Mesenchymal stem cell (in vitro differentiated cells and primary cell): Measurements from ENCODE around the gene TMEM150A.

Experiments
- DNase-seq: peaks from one replicate; pipeline ENCODE4 v3.0.0-alpha.2; 2013
- H2AFZ ChIP-seq: one replicate; pipeline ENCODE4 v1.6.1; 2013; ENCODE audit warnings: low read depth, mild to moderate bottlenecking, control low read depth, inconsistent platforms, low read length, moderate library complexity
- H2AK5ac ChIP-seq: 2 replicates; pipeline ENCODE4 v1.6.1; 2013; ENCODE audit warnings: low read length, moderate library complexity, mild to moderate bottlenecking, inconsistent platforms; ENCODE audit not compliant: severe bottlenecking
- H2BK120ac ChIP-seq: one replicate; pipeline ENCODE4 v1.6.1; 2013; ENCODE audit warnings: low read depth, mild to moderate bottlenecking, inconsistent platforms, low read length, moderate library complexity
- H2BK12ac ChIP-seq, 2 experiments: one replicate each; pipeline ENCODE4 v1.6.1; 2013; ENCODE audit warnings: inconsistent platforms in 2 of 2, low read length in 2 of 2, mild to moderate bottlenecking in 2 of 2, moderate library complexity in 2 of 2, control low read depth in 1 of 2
- H2BK15ac ChIP-seq: one replicate; pipeline ENCODE4 v1.6.1; 2013; ENCODE audit warnings: mild to moderate bottlenecking, low read depth, inconsistent platforms; ENCODE audit not compliant: poor library complexity, severe bottlenecking
- H2BK5ac ChIP-seq: 2 replicates; pipeline ENCODE4 v1.6.1; 2013; ENCODE audit warnings: low read depth, mild to moderate bottlenecking, low read length, control low read depth, inconsistent platforms; ENCODE audit not compliant: poor library complexity, severe bottlenecking
- H3K14ac ChIP-seq, 2 experiments: one replicate each; pipeline ENCODE4 v1.6.1; 2013; ENCODE audit warnings: inconsistent platforms in 2 of 2, low read length in 2 of 2, control low read depth in 1 of 2, mild to moderate bottlenecking in 1 of 2, moderate library complexity in 1 of 2
- H3K18ac ChIP-seq, 2 experiments: one replicate each; pipeline ENCODE4 v1.6.1; 2013; ENCODE audit warnings: inconsistent platforms in 2 of 2, low read length in 2 of 2, control low read depth in 1 of 2, low read depth in 1 of 2, mild to moderate bottlenecking in 1 of 2
- H3K23ac ChIP-seq, 2 experiments: one replicate each; pipeline ENCODE4 v1.6.1; 2013; ENCODE audit warnings: inconsistent platforms in 2 of 2, low read length in 2 of 2, mild to moderate bottlenecking in 2 of 2, moderate library complexity in 2 of 2, control low read depth in 1 of 2
- H3K27ac ChIP-seq: 2 replicates; pipeline ENCODE4 v1.5.1; 2013; ENCODE audit warnings: mild to moderate bottlenecking, moderate library complexity, low read length, control low read depth, inconsistent platforms; ENCODE audit not compliant: poor library complexity, severe bottlenecking
- H3K27me3 ChIP-seq, 2 experiments: 2 replicates each; pipeline versions ENCODE4 v1.6.1 to v1.7.0; 2013; ENCODE audit warnings: low read length in 2 of 2, mild to moderate bottlenecking in 2 of 2, moderate library complexity in 2 of 2, control low read depth in 1 of 2, inconsistent platforms in 1 of 2; ENCODE audit not compliant: control insufficient read depth in 1 of 2, insufficient read depth in 1 of 2
- H3K36me3 ChIP-seq, 2 experiments: 2 replicates each; pipeline versions ENCODE4 v1.6.1 to v1.7.0; 2013; ENCODE audit warnings: low read length in 2 of 2, control low read depth in 1 of 2, inconsistent platforms in 1 of 2, low read depth in 1 of 2, mild to moderate bottlenecking in 1 of 2; ENCODE audit not compliant: insufficient read depth in 2 of 2, control insufficient read depth in 1 of 2
- H3K4ac ChIP-seq, 2 experiments: one replicate each; pipeline ENCODE4 v1.6.1; 2013; ENCODE audit warnings: inconsistent platforms in 2 of 2, low read length in 2 of 2, mild to moderate bottlenecking in 2 of 2, moderate library complexity in 2 of 2, control low read depth in 1 of 2, low read depth in 1 of 2
- H3K4me1 ChIP-seq: 2 replicates; pipeline ENCODE4 v1.6.1; 2013; ENCODE audit warnings: low read depth, low read length, control low read depth; ENCODE audit not compliant: control insufficient read depth, insufficient read depth
- H3K4me2 ChIP-seq: 2 replicates; pipeline ENCODE4 v1.6.1; 2013; ENCODE audit warnings: low read length, mild to moderate bottlenecking, inconsistent platforms; ENCODE audit not compliant: poor library complexity, severe bottlenecking
- H3K4me3 ChIP-seq, 2 experiments: 2 replicates each; pipeline versions ENCODE4 v1.5.1 to v1.7.0; 2013; ENCODE audit warnings: low read length in 2 of 2, mild to moderate bottlenecking in 2 of 2, control low read depth in 1 of 2, low read depth in 1 of 2; ENCODE audit not compliant: insufficient read depth in 1 of 2
- H3K79me1 ChIP-seq: replicated peaks from 2 replicates; pipeline ENCODE4 v1.6.1; 2013; ENCODE audit warnings: mild to moderate bottlenecking, control low read depth, low read length, inconsistent platforms; ENCODE audit not compliant: poor library complexity, severe bottlenecking
- H3K9ac ChIP-seq: 2 replicates; pipeline ENCODE4 v1.7.0; 2013; ENCODE audit warnings: mild to moderate bottlenecking, low read length, moderate library complexity
- H3K9me3 ChIP-seq: 2 replicates; pipeline ENCODE4 v1.7.0; 2013; ENCODE audit warnings: mild to moderate bottlenecking, low read length; ENCODE audit not compliant: control insufficient read depth
- H4K8ac ChIP-seq: one replicate; pipeline ENCODE4 v1.6.1; 2013; ENCODE audit warnings: inconsistent platforms, mild to moderate bottlenecking, low read length, moderate library complexity
- H4K91ac ChIP-seq: one replicate; pipeline ENCODE4 v1.6.1; 2013; ENCODE audit warnings: mild to moderate bottlenecking, low read length, inconsistent platforms
- WGBS: methylation state at CpG from one replicate; pipeline ENCODE4 v1.1.7; 2013; ENCODE audit warnings: mixed read lengths; 5-methylcytosine and 5-hydroxymethylcytosine counted together

TMEM150A gene

GRCh38 chr2:85577063-85577385 is 25.5 kb downstream of the TMEM150A start:
- Histone ChIP-seq H3K27ac (peak overlapping the region; percentile 77), H3K14ac (no peak overlapping the region), H3K4me2 (no peak overlapping the region), H2AFZ (no peak overlapping the region), H2BK15ac (no peak overlapping the region), H3K27me3 (peaks cover 0 to 6% of the 10 kb centered on the region in 2 experiments), H4K8ac (no peak overlapping the region), H2BK120ac (no peak overlapping the region), H2BK12ac (no peak overlapping the region), H2AK5ac (no peak overlapping the region), H2BK5ac (no peak overlapping the region), H3K23ac (no peak overlapping the region), H4K91ac (no peak overlapping the region), H3K18ac (no peak overlapping the region), H3K9ac (no peak overlapping the region), H3K4ac (no peak overlapping the region), H3K4me3 (no peak overlapping the region), H3K79me1 (peaks cover 6% of the 10 kb centered on the region), H3K36me3 (peaks cover 0 to 5% of the 10 kb centered on the region in 2 experiments), H3K4me1 (peaks cover 16% of the 10 kb centered on the region), H3K9me3 (no peaks in the 10 kb centered on the region)
- no peak for DNase-seq
- WGBS: 52% methylated on average over 3 of the region's 3 CpGs

- no peaks in the 10 kb centered on the region for H3K9me3 ChIP-seq
- no peak overlapping the region for H3K9ac ChIP-seq
- H2BK12ac ChIP-seq: no peak overlapping the region
- no peak overlapping the region for H3K18ac ChIP-seq
- H3K23ac ChIP-seq: no peak overlapping the region
- H3K4ac ChIP-seq: no peak overlapping the region
- peaks cover 6 to 9% of the 10 kb centered on the region in 2 experiments for H3K27me3 ChIP-seq
- H2BK5ac ChIP-seq: no peak overlapping the region
- no peak overlapping the region for H3K14ac ChIP-seq
- H3K4me2 ChIP-seq: no peak overlapping the region
- no peak overlapping the region for H2BK120ac ChIP-seq
- no peak overlapping the region for H4K8ac ChIP-seq
- H2BK15ac ChIP-seq: no peak overlapping the region
- no peak for DNase-seq
- no peak overlapping the region for H3K4me3 ChIP-seq
- H2AFZ ChIP-seq: no peak overlapping the region
- H4K91ac ChIP-seq: no peak overlapping the region
- no peak overlapping the region for H3K27ac ChIP-seq
- no peaks in the 10 kb centered on the region for H3K36me3 ChIP-seq
- no peak overlapping the region for H2AK5ac ChIP-seq
- H3K79me1 ChIP-seq: peaks cover 3% of the 10 kb centered on the region
- WGBS: 100% methylated on average over 1 of the region's 8 CpGs
- peaks cover 16% of the 10 kb centered on the region for H3K4me1 ChIP-seq
Observed at GRCh38 chr2:85575739-85576138, 26.8 kb downstream of the TMEM150A start.

GRCh38 chr2:85566265-85566664 is 36.2 kb downstream of the TMEM150A start:
- WGBS: 90% methylated on average over 4 of the region's 4 CpGs
- DNase-seq: no peak
- no peak overlapping the region for H3K4me2 ChIP-seq
- no peaks in the 10 kb centered on the region for H3K9me3 ChIP-seq
- peaks cover 1% of the 10 kb centered on the region for H3K4me1 ChIP-seq
- H3K36me3 ChIP-seq: no peaks in the 10 kb centered on the region
- no peak overlapping the region for H4K91ac ChIP-seq
- no peak overlapping the region for H3K18ac ChIP-seq
- H3K4me3 ChIP-seq: no peak overlapping the region
- H3K27me3 ChIP-seq: peaks cover 0 to 7% of the 10 kb centered on the region in 2 experiments
- no peak overlapping the region for H4K8ac ChIP-seq
- H3K23ac ChIP-seq: no peak overlapping the region
- H3K14ac ChIP-seq: no peak overlapping the region
- no peak overlapping the region for H2BK15ac ChIP-seq
- H3K9ac ChIP-seq: no peak overlapping the region
- no peak overlapping the region for H3K4ac ChIP-seq
- no peaks in the 10 kb centered on the region for H3K79me1 ChIP-seq
- no peak overlapping the region for H2BK12ac ChIP-seq
- H2BK5ac ChIP-seq: no peak overlapping the region
- no peak overlapping the region for H3K27ac ChIP-seq
- H2BK120ac ChIP-seq: no peak overlapping the region
- H2AFZ ChIP-seq: no peak overlapping the region
- H2AK5ac ChIP-seq: no peak overlapping the region

DNA sequence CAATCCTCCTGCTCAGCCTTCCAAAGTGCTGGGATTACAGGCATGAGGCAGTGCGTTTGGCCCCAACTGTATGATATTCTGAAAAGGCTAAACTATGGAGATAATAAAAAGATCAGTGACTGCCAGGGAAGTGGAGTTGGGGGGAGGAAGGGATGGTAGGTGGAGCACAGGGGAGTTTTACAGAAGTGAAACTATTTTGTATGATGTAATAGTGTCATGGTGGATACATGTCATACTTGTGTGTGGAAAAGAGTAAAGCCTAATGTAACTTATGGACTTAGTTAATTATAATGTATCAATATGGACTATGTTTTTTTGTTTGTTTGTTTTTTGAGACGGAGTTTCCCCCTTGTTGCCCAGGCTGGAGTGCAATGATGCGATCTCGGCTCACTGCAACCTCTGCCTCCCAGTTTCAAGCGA is 38.3 kb downstream of the TMEM150A start:
- Histone ChIP-seq H3K4me1 (peaks cover 6% of the 10 kb centered on the region), H3K27me3 (no peaks in the 10 kb centered on the region), H3K18ac (no peak overlapping the region), H3K79me1 (peaks cover 5% of the 10 kb centered on the region), H3K14ac (no peak overlapping the region), H3K4me2 (no peak overlapping the region), H3K4ac (no peak overlapping the region), H4K8ac (no peak overlapping the region), H3K9me3 (no peaks in the 10 kb centered on the region), H2AFZ (no peak overlapping the region), H2BK120ac (no peak overlapping the region), H2BK12ac (no peak overlapping the region), H2BK5ac (no peak overlapping the region), H3K23ac (no peak overlapping the region), H4K91ac (no peak overlapping the region), H3K4me3 (no peak overlapping the region), H2AK5ac (no peak overlapping the region), H3K27ac (no peak overlapping the region), H3K36me3 (peaks cover 0 to under 1% of the 10 kb centered on the region in 2 experiments), H2BK15ac (no peak overlapping the region), H3K9ac (no peak overlapping the region)
- 92% methylated on average over 4 of the region's 5 CpGs for WGBS
- no peak for DNase-seq
